GM19395 (cell line): ENCODE results near the gene OSMR.

Experiments
- ATAC-seq: cut with Tn5 transposase; IDR thresholded peaks from one replicate; pipeline ENCODE4 v1.9.1; 2021; ENCODE audit warnings: mild to moderate bottlenecking, moderate library complexity; ENCODE audit not compliant: unreplicated experiment

The OSMR gene

GRCh38 chr5:38923661-38924451, 78.0 kb downstream of the OSMR start:
- ATAC-seq = no peak

- ATAC-seq = no peak
These were observed 79.5 kb downstream of the OSMR start for GRCh38 chr5:38925154-38925925.

- no peak for ATAC-seq
These were observed 80.3 kb downstream of the OSMR start for GRCh38 chr5:38926121-38926520.

DNA sequence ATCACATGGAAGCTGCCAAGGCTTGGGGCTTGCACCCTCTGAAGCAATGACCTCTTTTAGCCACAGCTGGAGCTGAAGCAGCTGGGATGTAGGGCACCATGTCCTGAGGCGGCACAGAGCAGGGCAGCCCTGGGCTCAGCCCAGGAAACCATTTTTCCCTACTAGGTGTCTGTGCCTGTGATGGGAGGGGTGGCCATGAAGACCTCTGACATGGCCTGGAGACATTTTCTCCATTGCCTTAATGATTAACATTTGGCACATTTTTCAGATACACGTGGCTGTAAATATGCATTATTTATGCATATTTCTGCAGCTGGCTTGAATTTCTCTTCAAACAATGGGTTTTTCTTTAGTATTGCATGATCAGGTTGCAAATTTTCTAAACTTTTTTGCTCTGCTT, 81.7 kb downstream of the OSMR start:
- no peak for ATAC-seq

- ATAC-seq = no peak
These were observed 84.0 kb downstream of the OSMR start for GRCh38 chr5:38929838-38930237.

- ATAC-seq = no peak
These were observed 85.9 kb downstream of the OSMR start for GRCh38 chr5:38931731-38932130.

DNA sequence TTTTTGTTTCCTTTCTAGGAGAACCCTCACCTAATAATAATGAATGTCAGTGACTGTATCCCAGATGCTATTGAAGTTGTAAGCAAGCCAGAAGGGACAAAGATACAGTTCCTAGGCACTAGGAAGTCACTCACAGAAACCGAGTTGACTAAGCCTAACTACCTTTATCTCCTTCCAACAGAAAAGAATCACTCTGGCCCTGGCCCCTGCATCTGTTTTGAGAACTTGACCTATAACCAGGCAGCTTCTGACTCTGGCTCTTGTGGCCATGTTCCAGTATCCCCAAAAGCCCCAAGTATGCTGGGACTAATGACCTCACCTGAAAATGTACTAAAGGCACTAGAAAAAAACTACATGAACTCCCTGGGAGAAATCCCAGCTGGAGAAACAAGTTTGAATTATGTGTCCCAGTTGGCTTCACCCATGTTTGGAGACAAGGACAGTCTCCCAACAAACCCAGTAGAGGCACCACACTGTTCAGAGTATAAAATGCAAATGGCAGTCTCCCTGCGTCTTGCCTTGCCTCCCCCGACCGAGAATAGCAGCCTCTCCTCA, 87.1 kb downstream of the OSMR start:
- ATAC-seq = no peak

GRCh38 chr5:38935437-38935836, 89.6 kb downstream of the OSMR start:
- no peak for ATAC-seq

DNA sequence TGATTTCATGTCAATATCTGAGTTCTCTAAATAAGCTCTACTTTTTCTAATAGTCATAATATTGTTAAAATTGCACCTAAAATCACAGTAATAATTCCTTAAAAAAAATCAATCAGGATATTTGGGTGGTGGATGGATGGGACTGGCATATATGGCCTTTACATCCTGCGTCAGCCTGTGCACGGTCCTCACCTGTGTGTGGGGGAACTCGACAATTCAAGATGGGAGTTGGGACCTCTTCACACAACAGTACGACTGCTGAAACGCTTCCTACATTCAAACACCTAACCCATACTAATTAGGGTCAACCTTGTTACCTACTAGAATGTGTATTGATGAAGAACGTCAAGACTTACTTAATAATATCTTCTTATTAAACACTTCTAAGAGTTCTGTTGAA, 90.5 kb downstream of the OSMR start:
- no peak for ATAC-seq

- ATAC-seq = no peak
These were observed 92.6 kb downstream of the OSMR start for GRCh38 chr5:38938424-38938823.

DNA sequence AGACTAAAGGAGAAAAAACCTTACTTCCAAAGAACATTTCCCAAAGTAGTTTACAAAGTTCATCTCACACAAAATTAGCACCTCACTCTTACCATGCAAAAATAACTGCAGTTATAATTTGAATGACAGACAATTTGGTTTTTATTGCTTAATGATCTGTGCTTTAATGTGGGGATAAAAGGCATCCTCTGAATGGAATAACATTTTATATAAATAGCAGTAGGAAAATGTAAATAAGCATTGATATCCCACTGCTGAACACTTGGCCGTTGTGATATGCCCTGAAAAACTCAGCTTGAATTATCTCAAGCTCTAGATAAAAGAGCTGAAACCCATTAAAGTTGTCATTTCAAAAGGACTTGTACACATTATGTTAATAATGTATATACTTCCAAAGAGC, 93.2 kb downstream of the OSMR start:
- no peak for ATAC-seq

DNA sequence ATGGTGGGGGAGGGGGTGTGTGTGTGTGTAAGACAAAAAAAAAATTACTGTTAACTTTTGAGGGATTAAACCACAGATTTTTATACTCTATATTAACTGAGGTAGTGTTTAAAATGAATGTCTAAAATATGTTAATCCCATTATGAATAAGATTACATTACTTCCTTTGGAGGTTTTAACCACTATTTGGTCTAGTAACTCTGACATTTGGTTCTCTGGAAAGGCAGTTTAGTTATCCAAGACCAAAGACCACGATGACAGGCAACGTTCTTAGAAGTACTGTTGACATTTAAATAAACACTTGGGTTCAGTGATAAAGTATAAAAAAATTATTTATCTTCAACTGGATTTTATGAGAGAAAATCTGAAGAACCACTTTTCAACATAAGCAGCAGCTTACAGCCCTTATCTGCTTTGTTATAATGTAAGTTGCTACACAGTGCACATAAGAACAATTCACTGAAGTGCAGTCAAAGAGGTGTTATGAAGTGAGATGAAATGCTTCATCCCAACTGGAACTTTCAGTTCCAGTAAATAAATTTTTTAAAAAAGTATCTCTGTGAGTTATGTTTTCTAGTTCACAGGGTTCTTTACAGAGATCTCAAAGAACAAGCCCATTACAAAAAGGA, 94.5 kb downstream of the OSMR start:
- ATAC-seq = no peak

DNA sequence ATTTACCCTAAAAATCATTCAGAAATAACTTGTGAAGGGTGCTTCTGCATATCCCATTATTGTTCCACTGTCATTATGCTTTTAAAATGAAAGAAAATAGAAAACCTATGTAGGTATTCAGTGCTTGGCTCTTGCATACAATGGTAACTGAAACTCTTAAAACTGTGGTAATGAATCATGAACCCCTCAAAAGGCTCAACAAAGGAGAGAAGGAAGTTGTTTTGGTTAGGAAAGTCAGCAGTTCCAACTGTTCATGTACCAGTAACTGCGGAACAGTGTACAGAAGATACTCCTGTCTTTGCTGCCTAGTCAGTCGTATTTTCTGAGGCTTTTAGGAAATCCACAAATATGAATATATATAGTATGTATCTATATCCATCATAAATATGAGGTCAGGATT, 96.1 kb downstream of the OSMR start:
- ATAC-seq = no peak

- no peak for ATAC-seq
These were observed 98.5 kb downstream of the OSMR start for GRCh38 chr5:38944282-38944681.

GRCh38 chr5:38948501-38948900, 102.7 kb downstream of the OSMR start:
- no peak for ATAC-seq

- no peak for ATAC-seq
These were observed 107.7 kb downstream of the OSMR start for GRCh38 chr5:38953426-38954012.

GRCh38 chr5:38961691-38962090, 115.9 kb downstream of the OSMR start:
- no peak for ATAC-seq

GRCh38 chr5:38968665-38969064, 122.9 kb downstream of the OSMR start:
- no peak for ATAC-seq

DNA sequence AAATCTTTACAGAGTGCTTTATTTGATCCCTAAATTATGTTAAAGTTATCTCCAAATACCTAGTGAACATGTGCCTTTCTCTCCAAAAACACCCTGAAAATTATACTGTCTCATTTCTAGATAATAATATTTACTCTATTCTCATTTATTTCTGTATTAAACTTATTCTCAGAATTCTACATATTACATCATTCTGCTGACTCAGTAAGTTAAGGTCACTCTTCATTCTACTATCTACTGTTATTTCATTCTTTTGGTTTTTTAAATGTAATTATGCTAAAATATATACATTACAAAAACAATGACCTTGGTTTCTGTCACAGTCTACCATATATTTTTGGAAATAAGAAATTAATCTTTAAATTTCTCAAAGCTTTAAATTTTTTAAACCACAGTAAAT, 132.2 kb downstream of the OSMR start:
- no peak for ATAC-seq

- no peak for ATAC-seq
These were observed 133.7 kb downstream of the OSMR start for GRCh38 chr5:38979535-38979934.
